Stimulated activated CD8-positive, alpha-beta memory T cell treated with anti-CD3 and anti-CD28 coated beads, Interleukin-15, amount 100 ng/mL, for 1 hour (primary cell): ENCODE measurements around the gene ZDHHC1.

Source experiments
- DNase-seq: peaks from one replicate; pipeline ENCODE4 v3.0.0-alpha.2; 2020; ENCODE audit warnings: low read depth

Gene ZDHHC1

DNA sequence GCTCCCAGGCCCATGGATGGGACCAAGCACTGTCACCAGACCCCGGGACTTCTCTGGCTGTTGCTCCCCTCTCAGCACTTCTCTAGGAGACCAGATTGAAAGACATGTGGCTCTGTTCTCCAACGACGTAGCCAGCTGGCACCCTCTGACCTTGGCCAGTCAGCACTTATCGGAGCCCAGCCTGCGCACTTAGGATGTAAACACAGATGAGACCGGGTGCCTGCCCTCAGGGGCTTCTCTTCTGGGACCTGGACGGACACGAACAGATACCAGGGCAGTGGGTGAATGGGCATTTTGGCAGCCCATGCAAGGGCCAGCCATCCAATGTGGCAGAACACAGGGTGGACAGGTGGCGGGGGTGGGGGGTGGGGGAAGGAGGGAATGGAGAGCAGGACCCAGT is 6.6 kb downstream of the ZDHHC1 start:
- no peak for DNase-seq

DNA sequence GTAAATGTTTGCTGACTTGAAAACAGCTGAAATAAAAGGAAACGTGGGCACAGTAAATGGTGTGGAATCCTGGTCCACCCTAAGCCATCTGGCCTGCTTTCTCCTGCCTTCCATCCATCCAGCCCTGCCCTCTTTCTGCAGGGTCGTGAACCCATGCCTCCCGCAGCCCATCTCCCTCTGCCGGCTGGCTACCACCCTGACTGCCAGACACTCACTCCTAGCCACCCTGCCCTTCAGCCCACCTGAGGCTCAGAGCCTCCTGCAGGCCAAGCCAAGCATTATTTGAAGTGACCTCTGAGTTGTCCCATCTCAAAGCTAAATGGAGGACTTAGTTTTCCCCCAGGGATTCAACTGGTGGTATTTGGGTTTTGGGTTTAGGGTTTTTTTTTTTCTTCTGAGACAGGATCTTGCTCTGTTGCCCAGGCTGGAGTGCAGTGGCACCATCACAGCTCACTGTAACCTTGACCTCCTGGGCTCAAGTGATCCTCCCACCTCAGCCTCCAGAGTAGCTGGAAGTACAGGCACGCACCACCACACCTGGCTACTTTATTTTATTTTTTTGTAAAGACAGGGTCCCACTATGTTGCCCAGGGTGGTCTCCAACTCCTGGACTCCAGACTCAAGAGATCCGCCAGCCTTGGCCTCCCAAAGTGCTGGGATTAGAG is 8.4 kb downstream of the ZDHHC1 start:
- no peak for DNase-seq

DNA sequence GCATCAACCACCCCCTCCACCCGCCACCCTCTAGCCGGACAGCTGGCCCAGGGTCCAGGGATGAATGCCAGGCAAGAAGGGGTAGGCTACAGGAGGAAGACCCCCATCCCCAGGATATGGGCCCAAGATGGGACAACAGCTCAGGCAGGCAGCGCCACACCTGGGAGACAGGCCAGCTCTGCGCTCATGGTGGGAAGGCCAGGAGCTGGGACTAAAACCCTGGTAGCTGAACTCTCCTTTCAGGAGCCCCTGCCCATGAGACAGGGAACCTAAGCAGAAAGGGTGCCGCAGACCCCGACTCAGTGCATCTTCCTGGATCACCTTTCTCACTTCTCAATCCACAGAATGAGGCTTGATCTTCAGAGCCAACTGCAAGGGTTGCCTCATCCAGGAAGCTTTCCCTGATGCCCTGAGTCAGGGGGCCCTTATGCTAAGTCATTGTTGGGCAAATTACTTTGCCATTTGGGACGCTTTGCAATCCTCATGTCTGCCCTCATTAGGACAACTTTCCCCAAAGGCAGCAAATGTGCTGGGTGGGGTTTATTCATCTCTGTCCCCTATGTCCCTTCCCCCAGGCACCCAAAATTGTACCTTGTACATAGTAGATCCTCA is 9.0 kb downstream of the ZDHHC1 start:
- DNase-seq, result no peak

DNA sequence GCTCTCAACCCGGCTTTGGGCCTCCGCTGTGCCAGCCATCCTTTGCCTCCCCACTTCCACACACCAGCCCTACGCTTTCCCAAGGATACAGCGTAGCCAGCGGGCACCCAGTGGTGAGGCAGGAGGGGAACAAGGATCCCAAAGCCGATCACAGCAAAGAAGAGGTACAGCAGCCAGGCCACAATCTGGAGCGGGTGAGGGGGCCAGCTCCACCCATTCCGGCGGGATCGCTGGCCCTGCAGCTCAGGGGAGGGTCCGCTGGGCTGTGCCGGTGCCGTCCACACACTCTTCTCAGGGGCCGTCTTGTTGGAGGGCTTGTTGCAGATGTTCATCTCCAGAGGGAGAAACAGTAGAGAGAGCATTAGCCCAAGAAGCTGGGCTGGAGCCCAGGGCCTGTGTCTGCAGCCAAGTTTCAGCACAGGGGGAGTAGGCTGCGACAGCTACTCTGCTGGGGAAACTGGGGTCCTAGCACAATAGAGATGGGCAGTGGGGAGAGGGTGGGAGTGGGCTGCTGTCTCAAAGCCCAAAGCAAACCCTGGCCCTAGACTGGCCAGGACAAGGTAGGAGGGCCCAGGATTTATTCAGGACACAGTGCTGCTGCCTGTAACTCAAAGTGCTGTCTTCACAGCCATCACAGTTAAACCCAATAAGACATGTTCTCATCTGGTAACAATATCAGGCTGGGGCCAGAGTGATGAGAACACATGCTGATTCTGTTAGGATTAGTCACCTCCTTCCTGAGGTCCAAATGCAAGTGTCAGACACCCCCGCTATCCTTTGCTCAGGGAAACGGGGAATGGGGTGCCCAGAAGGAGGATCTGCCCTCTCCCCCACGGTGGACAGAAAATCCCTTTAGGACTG is 9.9 kb downstream of the ZDHHC1 start:
- DNase-seq, result no peak

DNA sequence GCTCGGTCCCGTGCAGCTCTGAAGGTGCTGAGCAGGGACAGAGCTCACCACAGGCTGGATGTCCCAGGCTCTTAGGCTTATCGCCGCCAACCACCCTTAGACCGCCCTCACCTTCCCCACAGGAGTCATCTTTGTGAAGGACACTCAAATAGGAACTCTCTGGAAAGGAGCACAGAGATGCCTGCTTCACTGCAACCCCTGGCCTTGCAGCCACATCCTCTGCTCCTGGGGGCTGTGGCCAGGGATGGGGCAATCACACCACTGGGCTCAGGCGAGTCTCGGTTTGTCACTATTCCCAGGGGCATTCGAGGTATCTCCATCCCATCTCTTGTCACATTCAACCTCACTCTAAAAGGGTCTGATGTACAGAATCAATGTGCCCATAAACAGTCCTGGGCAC is 10.9 kb downstream of the ZDHHC1 start:
- no peak for DNase-seq

DNA sequence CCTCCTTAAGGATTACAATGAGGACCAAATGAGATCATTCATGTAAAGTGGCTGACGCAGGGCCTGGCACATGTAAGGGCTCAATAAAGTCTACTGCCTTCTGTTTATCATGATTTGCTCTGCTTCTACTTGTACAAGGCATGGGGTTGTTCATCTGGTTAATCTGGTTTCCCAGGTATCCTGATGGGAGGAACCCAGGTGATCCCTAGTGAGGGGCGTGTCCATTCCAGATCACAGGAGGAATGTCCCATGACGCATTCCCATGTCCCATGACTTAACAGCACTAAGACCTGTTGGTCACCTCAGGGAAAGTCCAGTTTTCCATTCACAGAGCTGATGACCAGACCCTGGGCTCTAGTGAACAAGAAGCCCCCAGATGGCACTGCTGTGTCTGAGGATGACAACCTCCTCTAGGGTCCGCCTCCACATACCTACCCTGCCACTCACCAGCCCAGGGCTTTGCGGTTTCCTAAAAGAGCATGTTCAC is 11.5 kb downstream of the ZDHHC1 start:
- no peak for DNase-seq

DNA sequence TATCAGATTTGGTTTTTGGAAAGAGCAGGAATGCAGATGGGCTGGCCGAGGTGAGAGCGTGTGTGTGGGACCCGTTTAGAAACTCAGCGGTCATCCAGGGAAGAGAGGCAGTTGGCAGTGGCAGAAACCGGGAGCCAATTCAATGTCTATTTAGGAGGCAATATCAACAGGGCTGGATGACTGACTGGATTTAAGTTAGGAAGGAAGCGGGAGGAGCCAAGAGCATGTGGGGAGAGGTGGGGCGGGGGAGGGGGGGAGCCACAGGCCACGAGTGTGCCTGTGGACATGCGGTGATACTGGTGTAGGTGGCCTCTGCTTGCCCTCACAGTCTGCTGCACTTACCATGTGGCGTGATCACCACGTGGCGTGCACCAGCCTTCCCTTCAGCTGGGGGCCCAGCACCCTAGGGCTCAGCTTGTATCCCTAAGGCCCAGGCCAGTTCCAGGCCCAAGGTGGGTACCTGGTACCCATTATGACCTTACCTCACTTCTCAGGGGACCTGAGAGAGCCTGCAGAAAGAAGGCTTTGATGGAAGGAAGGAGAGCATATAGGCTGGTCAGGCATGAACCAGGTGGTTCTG is 12.2 kb downstream of the ZDHHC1 start:
- no peak for DNase-seq

DNA sequence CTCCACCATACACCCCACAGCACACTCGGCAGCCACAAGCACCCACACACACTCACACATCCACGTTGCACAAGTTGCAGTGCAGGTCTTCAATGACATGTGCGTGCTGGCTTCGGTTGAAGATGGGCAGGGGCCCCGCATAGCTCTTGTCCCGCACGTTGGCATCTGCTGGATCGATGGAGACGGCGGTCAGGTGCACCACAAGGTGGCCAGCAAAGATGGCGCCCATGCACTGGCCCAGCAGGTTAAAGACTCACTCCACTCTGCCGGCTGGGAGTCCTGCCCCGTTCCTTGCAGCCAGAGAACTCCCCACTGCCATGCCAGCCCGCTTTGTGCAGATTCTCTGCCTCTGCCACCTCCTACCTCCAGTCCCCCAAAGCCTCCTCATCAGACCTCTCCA is 15.4 kb downstream of the ZDHHC1 start:
- DNase-seq, result no peak

DNA sequence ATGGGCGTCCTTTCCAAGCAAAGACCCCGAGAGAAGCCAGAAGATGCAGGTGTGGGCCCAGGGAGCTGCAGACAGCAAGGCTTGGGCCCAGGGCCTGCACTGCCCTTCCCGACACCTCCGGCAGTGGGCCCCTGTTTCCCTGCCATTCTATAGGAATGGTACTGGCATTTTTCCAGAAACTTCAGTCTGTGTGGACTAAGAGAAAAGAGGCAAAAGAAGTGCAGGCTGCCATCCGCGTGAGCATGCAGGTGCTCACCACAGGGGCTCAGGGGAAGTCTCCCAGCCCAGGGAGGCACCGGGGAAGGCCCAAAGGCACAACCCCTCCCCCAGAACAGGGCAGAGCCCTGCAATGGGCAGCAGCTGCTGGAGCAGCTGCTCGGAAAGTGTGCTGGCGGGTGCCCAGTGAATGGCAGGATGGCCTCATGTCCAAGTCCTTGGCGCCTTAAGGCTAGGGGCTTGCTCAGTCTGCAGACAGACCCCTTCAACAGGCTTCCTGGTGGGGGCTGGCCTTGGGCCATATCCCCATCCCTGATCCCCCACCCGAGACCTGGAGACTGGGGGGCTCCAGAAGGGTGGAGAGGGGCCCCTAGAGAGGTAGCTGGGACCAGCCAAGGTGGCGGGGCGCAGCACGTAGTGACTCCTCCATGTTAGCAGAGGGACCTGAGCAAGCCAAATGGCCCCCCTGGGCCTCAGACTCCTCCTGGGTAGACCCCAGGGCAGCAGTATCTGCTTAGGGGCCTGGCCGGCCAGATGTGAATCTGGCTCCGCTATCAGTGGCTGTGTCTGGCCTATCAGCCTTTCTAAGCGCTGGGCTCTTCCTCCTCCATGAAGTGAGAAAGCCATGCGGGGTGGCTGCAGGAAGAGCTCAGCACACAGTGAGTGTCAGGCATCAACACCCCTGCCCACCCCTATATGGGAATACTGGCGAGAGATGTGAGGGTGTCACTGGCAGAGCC is 16.2 kb downstream of the ZDHHC1 start:
- DNase-seq, result no peak

DNA sequence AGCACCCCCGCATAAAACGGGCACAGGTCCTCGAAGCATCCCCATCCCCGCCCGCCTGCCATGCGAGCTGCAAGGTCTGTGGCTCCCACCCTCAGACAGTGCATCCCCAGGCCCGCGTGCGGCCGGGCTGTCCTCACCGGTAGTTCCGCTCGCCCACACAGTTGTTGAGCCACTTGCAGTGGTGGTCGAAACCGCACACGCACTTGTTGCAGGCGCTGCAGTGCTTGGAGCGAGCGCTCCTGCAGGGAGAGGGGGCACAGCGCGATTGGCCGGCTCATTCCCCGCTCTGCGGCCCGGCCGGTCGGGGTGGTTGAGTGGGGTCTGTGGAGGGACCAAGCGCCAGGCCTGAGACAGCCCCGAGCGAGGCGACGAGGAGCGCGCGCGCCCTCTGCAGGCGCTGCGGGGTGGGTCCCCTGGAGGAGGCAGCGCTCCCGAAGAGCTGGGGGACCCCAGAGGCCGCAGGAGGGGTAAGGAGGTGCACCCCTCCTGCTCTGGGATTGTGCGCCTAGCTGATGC is 17.0 kb downstream of the ZDHHC1 start:
- no peak for DNase-seq

DNA sequence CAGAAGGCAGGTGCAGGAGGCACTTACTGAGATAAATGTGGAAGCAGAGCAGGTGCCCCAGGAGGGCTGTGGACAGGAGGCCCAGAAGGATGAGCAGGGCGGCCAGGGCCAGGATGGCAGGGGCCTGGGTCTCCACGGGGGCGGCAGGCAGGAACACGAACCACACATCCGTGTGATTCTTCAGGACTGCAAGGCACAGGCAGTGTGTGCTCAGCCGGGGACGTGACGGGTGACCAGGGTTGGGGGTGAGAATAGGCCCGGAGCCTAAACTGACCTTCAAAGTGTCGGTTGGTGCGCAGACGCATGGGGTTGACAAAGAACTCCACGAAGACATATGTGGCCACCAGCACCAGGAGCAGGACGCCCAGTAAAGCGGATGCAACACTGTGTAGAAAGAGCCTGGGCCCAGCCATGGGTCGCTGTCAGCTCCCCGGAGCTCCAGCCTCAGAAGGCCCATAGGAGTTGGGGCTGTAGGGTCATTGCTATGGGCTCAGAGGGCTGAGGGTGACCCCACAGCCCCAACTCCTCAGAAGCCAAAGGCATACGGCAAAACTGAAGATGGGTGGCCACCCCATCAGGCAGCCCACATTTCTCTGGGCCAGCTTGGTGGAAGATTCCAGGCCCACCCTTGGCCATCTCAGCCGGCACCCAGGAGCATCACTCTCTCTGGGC is 17.6 kb downstream of the ZDHHC1 start:
- no peak for DNase-seq

DNA sequence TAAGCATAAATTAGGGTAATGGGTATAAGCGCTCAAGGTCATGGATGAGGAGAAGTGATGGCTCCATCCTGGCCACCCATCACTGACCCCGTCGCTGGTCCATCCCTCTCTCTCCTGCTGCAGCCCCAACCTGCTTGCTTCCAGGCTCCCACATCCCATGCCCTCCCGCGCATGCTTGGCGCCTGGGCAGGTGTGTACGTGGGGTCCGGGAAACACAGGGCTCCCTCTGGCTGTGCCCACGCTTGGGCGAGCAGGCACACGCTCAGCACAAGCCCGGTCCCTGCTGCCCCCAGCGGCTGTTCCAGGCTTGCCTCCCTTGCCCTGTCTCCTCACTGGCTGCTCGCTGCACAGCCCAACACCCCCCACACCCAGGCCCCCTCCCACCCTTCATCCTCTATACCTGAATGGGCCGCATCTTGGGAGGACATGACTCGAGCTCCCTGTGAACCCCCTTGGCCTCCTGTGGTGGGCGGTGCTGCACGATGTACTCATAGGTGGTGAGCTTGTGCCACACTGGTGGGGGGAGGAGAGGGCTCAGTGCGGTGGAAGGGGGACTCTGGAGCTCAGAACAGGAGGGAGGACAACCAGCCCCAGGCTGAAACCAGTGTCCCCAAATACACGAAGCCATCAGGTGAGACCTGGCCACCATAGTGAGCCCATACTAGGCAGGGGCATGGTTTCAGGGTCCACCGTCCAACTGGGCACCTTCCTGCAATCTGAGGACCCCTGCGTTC is 18.3 kb downstream of the ZDHHC1 start:
- DNase-seq, result no peak

DNA sequence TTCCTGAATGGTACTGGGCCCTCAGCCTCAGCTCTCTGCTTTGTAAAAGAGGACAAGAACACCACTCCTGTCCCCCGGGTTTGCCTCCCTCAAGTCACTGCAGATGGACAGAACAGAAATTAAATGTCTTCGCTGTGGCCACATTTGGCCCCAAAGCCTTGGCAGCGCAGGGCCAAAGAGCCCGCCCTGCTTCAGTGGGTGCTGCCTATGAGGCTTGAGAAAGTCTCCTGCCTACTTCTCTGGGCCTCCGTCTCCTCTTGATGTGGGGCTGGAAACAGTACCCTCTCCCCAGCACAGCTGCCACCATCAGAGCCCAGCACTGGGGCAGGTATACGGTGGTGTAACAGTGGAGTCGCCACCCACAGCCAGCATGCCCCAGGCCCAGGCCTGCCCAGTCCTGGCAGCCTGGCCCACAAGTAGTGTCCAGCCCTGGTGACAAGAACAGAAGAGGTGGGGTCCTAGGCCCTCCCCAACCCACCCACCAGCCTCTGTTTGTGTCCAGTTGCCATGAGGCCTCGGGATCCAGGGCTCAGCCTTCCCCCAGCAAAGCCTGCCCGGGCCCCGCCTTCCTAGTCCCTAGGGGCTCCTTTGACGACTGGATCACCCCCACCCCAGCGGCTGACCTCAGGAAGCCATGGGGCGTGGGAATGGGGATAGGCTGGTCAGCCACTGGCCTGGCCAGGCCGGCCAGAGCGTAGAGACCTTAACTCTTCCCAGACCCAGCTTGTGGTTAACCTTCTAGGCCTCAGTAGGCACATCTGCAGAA is 19.1 kb downstream of the ZDHHC1 start:
- no peak for DNase-seq

DNA sequence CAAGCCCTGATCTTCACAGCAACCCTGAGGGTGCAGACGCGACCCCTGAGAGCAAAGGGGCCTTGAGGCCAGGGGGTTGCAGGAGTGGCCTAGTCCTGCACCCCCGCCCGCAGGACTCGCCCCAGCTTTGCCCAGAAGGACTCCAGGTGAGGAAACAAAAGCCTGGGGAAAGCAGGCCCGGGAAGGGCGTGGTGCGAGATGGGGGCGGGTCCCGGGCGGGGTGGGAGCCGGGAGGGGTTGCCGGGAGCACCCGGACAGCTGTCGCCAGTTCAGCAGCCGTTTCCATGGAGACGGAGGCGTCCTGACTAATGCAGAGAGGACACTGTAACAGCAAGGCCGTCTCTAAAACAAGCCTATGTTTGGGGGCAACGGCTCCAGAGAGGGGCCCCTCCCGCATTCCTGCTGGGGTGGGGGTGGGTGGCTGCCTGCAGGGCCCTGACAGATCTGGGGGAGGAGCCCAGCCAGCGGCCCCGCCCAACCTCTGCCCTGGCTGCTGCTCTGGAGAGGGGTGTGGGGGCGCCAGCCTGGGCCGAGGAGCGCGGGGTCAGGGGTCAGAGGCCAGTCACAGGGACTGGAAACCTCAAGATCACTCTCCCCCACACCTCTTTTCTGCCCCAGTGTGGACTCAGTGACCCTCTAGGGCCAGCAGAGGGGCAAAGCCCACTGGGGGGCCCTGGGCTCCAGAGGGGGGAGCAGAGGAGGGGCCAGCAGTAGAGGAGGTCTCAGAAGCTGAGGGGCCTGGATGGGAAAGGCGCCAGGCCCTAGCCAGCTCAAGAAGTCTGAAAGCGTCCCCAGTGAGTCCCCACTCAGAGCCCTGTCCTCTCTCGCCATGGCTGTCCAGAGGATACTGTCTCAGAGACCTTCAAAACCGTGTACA is 19.9 kb downstream of the ZDHHC1 start:
- no peak for DNase-seq

DNA sequence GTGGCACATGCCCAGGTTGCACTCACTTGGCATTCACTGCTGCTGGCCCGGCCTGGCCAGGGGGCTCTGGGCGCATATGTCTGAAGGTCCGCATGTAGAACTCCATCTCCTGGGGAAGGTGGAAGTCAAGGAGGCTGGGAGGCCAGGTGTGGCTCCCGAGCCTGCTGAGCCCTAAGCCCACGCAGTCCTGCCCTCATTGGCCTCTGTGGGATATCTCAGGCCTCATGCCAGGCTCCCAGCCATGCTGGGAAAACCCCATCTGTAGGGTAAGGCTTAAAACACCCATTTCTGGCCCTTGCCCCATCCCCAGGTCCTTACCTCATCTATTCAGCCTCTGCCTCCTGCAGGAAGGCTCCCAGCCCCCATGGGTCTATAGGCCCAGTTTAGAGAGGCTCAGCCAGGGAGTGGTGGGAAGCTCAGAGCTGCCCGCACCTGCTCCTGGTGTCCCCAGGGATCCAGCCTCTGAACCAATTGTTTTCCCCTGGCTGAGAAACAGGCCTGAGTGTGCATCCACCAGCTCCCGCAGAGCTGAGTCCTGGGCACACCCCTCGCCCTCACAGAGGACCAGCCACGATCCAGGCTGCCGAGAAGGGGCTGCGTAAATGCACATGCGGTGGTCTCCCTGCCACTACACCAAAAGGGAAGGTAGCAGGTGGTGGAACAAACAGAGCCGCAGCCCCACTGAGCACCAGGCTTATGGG is 20.7 kb downstream of the ZDHHC1 start:
- DNase-seq, result no peak

DNA sequence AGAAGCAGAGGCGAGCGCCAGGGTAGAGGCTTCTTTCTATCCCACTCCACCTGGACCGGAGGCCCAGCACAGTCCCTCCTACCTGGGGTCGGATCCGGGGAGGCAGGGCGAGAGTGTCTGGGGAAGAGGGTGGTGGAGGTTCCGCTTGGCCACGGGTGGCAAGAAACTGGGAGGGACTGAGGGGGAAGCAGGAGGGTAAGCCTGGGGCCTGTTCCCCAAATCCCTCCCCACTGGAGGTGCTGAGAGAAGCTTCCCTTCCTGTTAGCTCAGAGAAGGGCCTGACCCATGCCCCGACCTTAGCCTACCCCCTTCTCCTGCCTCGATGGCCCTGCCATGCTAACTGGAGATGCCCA is 21.2 kb downstream of the ZDHHC1 start:
- no peak for DNase-seq
